HCT116 (cell line): ENCODE results near the gene NCAN. TPM values are rescaled to one million over a fixed set of nuclear protein-coding genes. Genes with fewer than 3 reads are reported as not detected.

ENCODE experiments used
- ATAC-seq: fragments of 200-7000 bp; cut with Tn5 transposase; 2 replicates; pipeline ENCODE4 v1.9.1; 2020; ENCODE audit warnings: mild to moderate bottlenecking, moderate library complexity
- BruUV-seq: library from RNA; stranded (reverse); fragments of 400-500 nt; replicated peaks from 2 replicates; lab custom pipeline; 2021; lab: Mats Ljungman, UMichigan
- CTCF ChIA-PET: fragments of 300-600 bp; sonication (Branson Sonifier 250); formaldehyde crosslinking; loops from one replicate; lab custom pipeline; 2021; ENCODE audit warnings: antibody characterized with exemption; lab: Charles Lee
- POLR2A ChIA-PET: fragments of 300-600, 350-600 bp; sonication (Branson Sonifier 250); formaldehyde crosslinking; loops from one replicate; lab custom pipeline; 2021; ENCODE audit warnings: antibody characterized with exemption; lab: Charles Lee
- RAD21 ChIA-PET, 2 experiments: fragments of 300-600 bp; sonication (Branson Sonifier 250); formaldehyde crosslinking; loops; one replicate each; lab custom pipeline; 2023; ENCODE audit warnings: low total read pairs in 2 of 2; ENCODE audit not compliant: uncharacterized antibody in 2 of 2, unreplicated experiment in 2 of 2, low non-redundant PET in 1 of 2; lab: Charles Lee
- DNase-seq: peaks from one replicate; pipeline ENCODE4 v3.0.0-alpha.2; 2010; ENCODE audit warnings: low read depth, low spot score
- H2AFZ ChIP-seq: fragments of 200-600 bp; shearing (Covaris generic), sonication (generic); 2 replicates; pipeline ENCODE4 v1.6.1; 2017; ENCODE audit warnings: low read depth, mixed run types, mixed read lengths, antibody characterized with exemption, low read length; ENCODE audit not compliant: poor library complexity, severe bottlenecking
- H3K27ac ChIP-seq: 2 replicates; pipeline ENCODE4 v1.5.1; 2012; ENCODE audit warnings: low read depth, low read length
- H3K27me3 ChIP-seq: fragments of 200-600 bp; sonication (generic); 2 replicates; pipeline ENCODE4 v1.6.1; 2016; ENCODE audit warnings: mixed run types, low read length, mixed read lengths; ENCODE audit not compliant: insufficient read depth
- H3K36me3 ChIP-seq, 2 experiments: fragments of 200-500 bp in 1 of 2; fragments of 200-600 bp in 1 of 2; sonication (Bioruptor generic) in 1 of 2; sonication (generic) in 1 of 2; 2 replicates each; pipeline versions ENCODE4 v1.5.1 to v1.6.1; 2014 to 2016; ENCODE audit warnings: low read length in 2 of 2, inconsistent platforms in 1 of 2, mixed read lengths in 1 of 2, mixed run types in 1 of 2; ENCODE audit not compliant: insufficient read depth in 2 of 2, control insufficient read depth in 1 of 2
- H3K4me1 ChIP-seq, 2 experiments: fragments of 200-600 bp in 1 of 2; sonication (generic) in 1 of 2; 2 replicates each; pipeline versions ENCODE4 v1.5.1 to v1.6.1; 2012 to 2017; ENCODE audit warnings: low read length in 2 of 2, inconsistent platforms in 1 of 2, mild to moderate bottlenecking in 1 of 2, mixed read lengths in 1 of 2, mixed run types in 1 of 2, moderate library complexity in 1 of 2; ENCODE audit not compliant: insufficient read depth in 2 of 2, control insufficient read depth in 1 of 2
- H3K4me2 ChIP-seq: fragments of 200-600 bp; sonication (generic); 2 replicates; pipeline ENCODE4 v1.6.1; 2017; ENCODE audit warnings: mixed run types, low read length, mixed read lengths
- H3K4me3 ChIP-seq, 2 experiments: fragments of 200-600 bp in 1 of 2; sonication (generic) in 1 of 2; replicated peaks in 1 of 2; 2 replicates each; pipeline ENCODE4 v1.5.1; 2011 to 2016; ENCODE audit warnings: low read length in 2 of 2, control low read depth in 1 of 2, low read depth in 1 of 2, mild to moderate bottlenecking in 1 of 2, mixed read lengths in 1 of 2, mixed run types in 1 of 2
- H3K79me2 ChIP-seq: fragments of 200-600 bp; sonication (generic); 2 replicates; pipeline ENCODE4 v1.6.1; 2017; ENCODE audit warnings: mild to moderate bottlenecking, mixed run types, low read length, moderate library complexity, mixed read lengths; ENCODE audit not compliant: insufficient read depth
- H3K9ac ChIP-seq: fragments of 200-600 bp; sonication (generic); 2 replicates; pipeline ENCODE4 v1.6.1; 2016; ENCODE audit warnings: low read length, mixed read lengths
- H3K9me2 ChIP-seq: fragments of 200-600 bp; sonication (generic), shearing (Covaris generic); 2 replicates; pipeline ENCODE4 v1.6.1; 2017; ENCODE audit warnings: mixed run types, mild to moderate bottlenecking, moderate library complexity; ENCODE audit not compliant: insufficient read depth
- H3K9me3 ChIP-seq, 2 experiments: fragments of 200-500 bp in 1 of 2; fragments of 200-600 bp in 1 of 2; sonication (Bioruptor generic) in 1 of 2; sonication (generic) in 1 of 2; 2 replicates each; pipeline ENCODE4 v1.6.1; 2014 to 2017; ENCODE audit warnings: low read length in 2 of 2, mixed read lengths in 2 of 2, inconsistent platforms in 1 of 2, low read depth in 1 of 2, mild to moderate bottlenecking in 1 of 2, mixed run types in 1 of 2, moderate library complexity in 1 of 2; ENCODE audit not compliant: control insufficient read depth in 1 of 2, insufficient read depth in 1 of 2
- H4K20me1 ChIP-seq: fragments of 200-600 bp; sonication (generic), shearing (Covaris generic); 2 replicates; pipeline ENCODE4 v1.6.1; 2017; ENCODE audit warnings: mixed run types, mild to moderate bottlenecking, moderate library complexity; ENCODE audit not compliant: insufficient read depth
- CBX3 ChIP-seq: IDR thresholded peaks from 2 replicates; pipeline ENCODE4 v1.6.1; 2012; ENCODE audit warnings: low read depth
- CEBPB ChIP-seq: IDR thresholded peaks from 2 replicates; pipeline ENCODE4 v1.6.1; 2012; ENCODE audit warnings: low read depth
- ELF1 ChIP-seq: IDR thresholded peaks from 2 replicates; pipeline ENCODE4 v1.6.1; 2012; ENCODE audit warnings: low read depth, borderline replicate concordance
- EZH2phosphoT487 ChIP-seq: fragments of 200-600 bp; IDR thresholded peaks from 2 replicates; pipeline ENCODE4 v1.6.1; 2018; ENCODE audit warnings: antibody characterized with exemption, borderline replicate concordance
- FOSL1 ChIP-seq: IDR thresholded peaks from 2 replicates; pipeline ENCODE4 v1.6.1; 2012; ENCODE audit warnings: low read depth
- JUND ChIP-seq: IDR thresholded peaks from 2 replicates; pipeline ENCODE4 v1.6.1; 2012
- POLR2A ChIP-seq: IDR thresholded peaks from 2 replicates; pipeline ENCODE4 v1.7.0; 2011; ENCODE audit warnings: borderline replicate concordance; ENCODE audit not compliant: insufficient read depth, insufficient read length; ENCODE audit errors: extremely low read depth
- SP1 ChIP-seq: IDR thresholded peaks from 2 replicates; pipeline ENCODE4 v1.6.1; 2012; ENCODE audit warnings: low read depth
- SRF ChIP-seq: IDR thresholded peaks from 2 replicates; pipeline ENCODE4 v1.6.1; 2012; ENCODE audit warnings: low read depth
- TCF7L2 ChIP-seq: IDR thresholded peaks from 2 replicates; pipeline ENCODE4 v1.7.0; 2011; ENCODE audit warnings: borderline replicate concordance, inconsistent platforms; ENCODE audit not compliant: insufficient read depth, insufficient read length; ENCODE audit errors: extremely low read depth
- ZFX ChIP-seq: fragments of 450-650 bp; IDR thresholded peaks from 2 replicates; pipeline ENCODE4 v1.6.1; 2017
- ZNF274 ChIP-seq: fragments of 200-500 bp; sonication (Bioruptor generic); IDR thresholded peaks from 2 replicates; pipeline ENCODE4 v1.6.1; 2014; ENCODE audit warnings: mild to moderate bottlenecking, low read depth, low read length, inconsistent platforms
- intact Hi-C: fragments of 100-400 bp; cut with micrococcal nuclease; formaldehyde crosslinking; loops from 2 replicates; pipeline ENCODE4 v1.10.0; 2022
- total RNA-seq: library from RNA; stranded (reverse); gene quantifications from one replicate; pipeline ENCODE4 v1.2.1, GENCODE V29; 2021; ENCODE audit not compliant: unreplicated experiment

The NCAN gene
- total RNA-seq, 1 experiment from 2014 or later, result 0.07 TPM

- H2AFZ ChIP-seq, result no peak overlapping the region
- H3K36me3 ChIP-seq, result no peaks in the 10 kb centered on the region
- no peaks in the 10 kb centered on the region for H3K79me2 ChIP-seq
- no peak for TF ChIP-seq FOSL1
- no peak for TF ChIP-seq EZH2phosphoT487
- no peak for TF ChIP-seq SRF
- TF ChIP-seq ZFX, result no peak
- TF ChIP-seq CBX3, result no peak
- TF ChIP-seq JUND, result no peak
- no peak for TF ChIP-seq SP1
- no peak for TF ChIP-seq ZNF274
- no peak for TF ChIP-seq CEBPB
- no peak for TF ChIP-seq POLR2A
- no peak for TF ChIP-seq ELF1
- ChIA-PET POLR2A (no interaction called here), RAD21 (no interaction called here), CTCF (no interaction called here)
- H3K9me2 ChIP-seq, result no peaks in the 10 kb centered on the region
- H3K9ac ChIP-seq, result no peak overlapping the region
- ATAC-seq (no peak), DNase-seq (no peak)
- no peak overlapping the region for H3K4me3 ChIP-seq
- peaks cover 5 to 8% of the 10 kb centered on the region in 2 experiments; a peak in 2 of 4 replicates for H3K4me1 ChIP-seq
- H3K4me2 ChIP-seq, result no peak overlapping the region
- H3K27me3 ChIP-seq, result no peaks in the 10 kb centered on the region
- H3K9me3 ChIP-seq, result no peaks in the 10 kb centered on the region
- BruUV-seq, result no TSS peak
- intact Hi-C loops, result no loop called here
- H4K20me1 ChIP-seq, result no peaks in the 10 kb centered on the region
- H3K27ac ChIP-seq, result no peak overlapping the region
These were observed 1.8 kb downstream of the NCAN start for GRCh38 chr19:19213426-19214158.

GRCh38 chr19:19214159-19214490 is 2.4 kb downstream of the NCAN start:
- ATAC-seq, result no peak
- POLR2A ChIA-PET, result no interaction called here

More at GRCh38 chr19:19214159-19214490, 2.4 kb downstream of the NCAN start:
- ChIA-PET CTCF (no interaction called here), RAD21 (no interaction called here)
- Histone ChIP-seq H3K27me3 (no peaks in the 10 kb centered on the region), H3K79me2 (no peaks in the 10 kb centered on the region), H3K27ac (no peak overlapping the region), H3K4me2 (no peak overlapping the region), H4K20me1 (no peaks in the 10 kb centered on the region), H3K9ac (no peak overlapping the region), H3K9me2 (no peaks in the 10 kb centered on the region), H3K4me1 (peaks cover 5 to 8% of the 10 kb centered on the region in 2 experiments; a peak in 2 of 4 replicates), H3K9me3 (no peaks in the 10 kb centered on the region), H3K4me3 (no peak overlapping the region), H2AFZ (no peak overlapping the region), H3K36me3 (no peaks in the 10 kb centered on the region)
- BruUV-seq, result no TSS peak
- intact Hi-C loops, result no loop called here
- DNase-seq, result no peak
- no peak for TF ChIP-seq TCF7L2
- no peak for TF ChIP-seq ELF1
- TF ChIP-seq EZH2phosphoT487, result no peak
